ENCODE data around the gene ZNF578. TPM values are rescaled to one million over a fixed set of nuclear protein-coding genes. Genes with fewer than 3 reads are reported as not detected.
A peak's percentile ranks its signal among the peaks of the same experiment; 100 is the strongest.

Gene ZNF578
- polyA plus RNA-seq (2013, experiment 1 of 2), result 0.52 TPM
- 0.35 TPM for polyA plus RNA-seq (2013, experiment 2 of 2)

GRCh38 chr19:52453324-52454094 is at the start of gene ZNF578:
Gene ZNF578 (plus strand): TSS chr19:52453553. CDS start chr19:52501846, 48,293 bp downstream.
- peaks cover 69% of the 10 kb centered on the region for H3K9me3 ChIP-seq (ENCODE audit: control insufficient read depth, low read length)
- no peaks in the 10 kb centered on the region for H3K4me1 ChIP-seq (ENCODE audit: control insufficient read depth, insufficient read depth, low read length, poor library complexity, severe bottlenecking)
- no peaks in the 10 kb centered on the region for H3K36me3 ChIP-seq (ENCODE audit: control insufficient read depth, insufficient read depth, low read length)
- 54 to 59% methylated on average over 37 to 46 of the region's 48 CpGs for WGBS, 2 experiments (ENCODE audit: insufficient coverage in 2 of 2)
- H3K27ac ChIP-seq (ENCODE audit: low read depth, low read length, severe bottlenecking), result no peak within 1 kb of the TSS
- H3K4me3 ChIP-seq (ENCODE audit: extremely low read depth, insufficient read depth, low read length, poor library complexity, severe bottlenecking), result peak within 1 kb of the TSS; percentile 28

- WGBS, 2 experiments (ENCODE audit: insufficient coverage in 2 of 2), result 88 to 91% methylated on average over 2 to 6 of the region's 6 CpGs
- no peaks in the 10 kb centered on the region for H3K4me1 ChIP-seq (ENCODE audit: control insufficient read depth, insufficient read depth, low read length, poor library complexity, severe bottlenecking)
- H3K9me3 ChIP-seq (ENCODE audit: control insufficient read depth, low read length), result peaks cover 42% of the 10 kb centered on the region
- H3K4me3 ChIP-seq (ENCODE audit: extremely low read depth, insufficient read depth, low read length, poor library complexity, severe bottlenecking), result no peak overlapping the region
- H3K27ac ChIP-seq (ENCODE audit: low read depth, low read length, severe bottlenecking), result no peak overlapping the region
- H3K36me3 ChIP-seq (ENCODE audit: control insufficient read depth, insufficient read depth, low read length), result no peaks in the 10 kb centered on the region
These were observed 43.1 kb upstream of the ZNF578 start for GRCh38 chr19:52410276-52410675.

- no peaks in the 10 kb centered on the region for H3K36me3 ChIP-seq (ENCODE audit: control insufficient read depth, insufficient read depth, low read length)
- H3K4me3 ChIP-seq (ENCODE audit: extremely low read depth, insufficient read depth, low read length, poor library complexity, severe bottlenecking), result no peak overlapping the region
- H3K27ac ChIP-seq (ENCODE audit: low read depth, low read length, severe bottlenecking), result no peak overlapping the region
- H3K4me1 ChIP-seq (ENCODE audit: control insufficient read depth, insufficient read depth, low read length, poor library complexity, severe bottlenecking), result no peaks in the 10 kb centered on the region
- WGBS, 2 experiments (ENCODE audit: insufficient coverage in 2 of 2), result 84% methylated on average over 2 of the region's 5 CpGs; no CpG with 5 or more reads in 1 of the 2 experiments
- peaks cover 60% of the 10 kb centered on the region for H3K9me3 ChIP-seq (ENCODE audit: control insufficient read depth, low read length)
These were observed 37.6 kb upstream of the ZNF578 start for GRCh38 chr19:52415711-52416110.

- Histone ChIP-seq H3K36me3 (ENCODE audit: control insufficient read depth, insufficient read depth, low read length) (no peaks in the 10 kb centered on the region), H3K4me1 (ENCODE audit: control insufficient read depth, insufficient read depth, low read length, poor library complexity, severe bottlenecking) (no peaks in the 10 kb centered on the region), H3K9me3 (ENCODE audit: control insufficient read depth, low read length) (peaks cover 58% of the 10 kb centered on the region), H3K27ac (ENCODE audit: low read depth, low read length, severe bottlenecking) (no peak within 1 kb of the TSS), H3K4me3 (ENCODE audit: extremely low read depth, insufficient read depth, low read length, poor library complexity, severe bottlenecking) (no peak within 1 kb of the TSS)
- WGBS, 2 experiments (ENCODE audit: insufficient coverage in 2 of 2), result 94 to 95% methylated on average over 26 to 27 of the region's 27 CpGs
These were observed 24.4 kb upstream of the ZNF578 start, which contains the start of gene ZNF534 for GRCh38 chr19:52428937-52429336. Gene ZNF534 (plus strand): TSS chr19:52429148. CDS start chr19:52431475, 2,327 bp downstream.

GRCh38 chr19:52442179-52442578 is 11.2 kb upstream of the ZNF578 start:
- Histone ChIP-seq H3K4me3 (ENCODE audit: extremely low read depth, insufficient read depth, low read length, poor library complexity, severe bottlenecking) (no peak overlapping the region), H3K4me1 (ENCODE audit: control insufficient read depth, insufficient read depth, low read length, poor library complexity, severe bottlenecking) (no peaks in the 10 kb centered on the region), H3K36me3 (ENCODE audit: control insufficient read depth, insufficient read depth, low read length) (no peaks in the 10 kb centered on the region), H3K9me3 (ENCODE audit: control insufficient read depth, low read length) (peaks cover 56% of the 10 kb centered on the region), H3K27ac (ENCODE audit: low read depth, low read length, severe bottlenecking) (no peak overlapping the region)
- 61 to 68% methylated on average over 3 of the region's 3 CpGs for WGBS, 2 experiments (ENCODE audit: insufficient coverage in 2 of 2)

GRCh38 chr19:52444506-52444905 is 8.8 kb upstream of the ZNF578 start:
- WGBS, 2 experiments (ENCODE audit: insufficient coverage in 2 of 2), result 0% methylated on average over 1 of the region's 2 CpGs
- H3K27ac ChIP-seq (ENCODE audit: low read depth, low read length, severe bottlenecking), result no peak overlapping the region
- no peaks in the 10 kb centered on the region for H3K36me3 ChIP-seq (ENCODE audit: control insufficient read depth, insufficient read depth, low read length)
- H3K4me3 ChIP-seq (ENCODE audit: extremely low read depth, insufficient read depth, low read length, poor library complexity, severe bottlenecking), result no peak overlapping the region
- no peaks in the 10 kb centered on the region for H3K4me1 ChIP-seq (ENCODE audit: control insufficient read depth, insufficient read depth, low read length, poor library complexity, severe bottlenecking)
- H3K9me3 ChIP-seq (ENCODE audit: control insufficient read depth, low read length), result peaks cover 39% of the 10 kb centered on the region

- no peak overlapping the region for H3K4me3 ChIP-seq (ENCODE audit: extremely low read depth, insufficient read depth, low read length, poor library complexity, severe bottlenecking)
- H3K9me3 ChIP-seq (ENCODE audit: control insufficient read depth, low read length), result peaks cover 54% of the 10 kb centered on the region
- no peak overlapping the region for H3K27ac ChIP-seq (ENCODE audit: low read depth, low read length, severe bottlenecking)
- no peaks in the 10 kb centered on the region for H3K36me3 ChIP-seq (ENCODE audit: control insufficient read depth, insufficient read depth, low read length)
- H3K4me1 ChIP-seq (ENCODE audit: control insufficient read depth, insufficient read depth, low read length, poor library complexity, severe bottlenecking), result no peaks in the 10 kb centered on the region
- 92 to 94% methylated on average over 34 to 40 of the region's 41 CpGs for WGBS, 2 experiments (ENCODE audit: insufficient coverage in 2 of 2)
These were observed 2.1 kb upstream of the ZNF578 start for GRCh38 chr19:52451241-52451640.

GRCh38 chr19:52464798-52465470 is 11.6 kb downstream of the ZNF578 start:
- Histone ChIP-seq H3K4me1 (ENCODE audit: control insufficient read depth, insufficient read depth, low read length, poor library complexity, severe bottlenecking) (no peaks in the 10 kb centered on the region), H3K36me3 (ENCODE audit: control insufficient read depth, insufficient read depth, low read length) (no peaks in the 10 kb centered on the region), H3K27ac (ENCODE audit: low read depth, low read length, severe bottlenecking) (no peak overlapping the region), H3K9me3 (ENCODE audit: control insufficient read depth, low read length) (peaks cover 71% of the 10 kb centered on the region), H3K4me3 (ENCODE audit: extremely low read depth, insufficient read depth, low read length, poor library complexity, severe bottlenecking) (no peak overlapping the region)
- 36 to 64% methylated on average over 3 to 5 of the region's 14 CpGs for WGBS, 2 experiments (ENCODE audit: insufficient coverage in 2 of 2)

- Histone ChIP-seq H3K36me3 (ENCODE audit: control insufficient read depth, insufficient read depth, low read length) (no peaks in the 10 kb centered on the region), H3K4me1 (ENCODE audit: control insufficient read depth, insufficient read depth, low read length, poor library complexity, severe bottlenecking) (no peaks in the 10 kb centered on the region), H3K9me3 (ENCODE audit: control insufficient read depth, low read length) (peaks cover 91% of the 10 kb centered on the region), H3K27ac (ENCODE audit: low read depth, low read length, severe bottlenecking) (no peak overlapping the region), H3K4me3 (ENCODE audit: extremely low read depth, insufficient read depth, low read length, poor library complexity, severe bottlenecking) (no peak overlapping the region)
- 100% methylated on average over 1 of the region's 3 CpGs; no CpG with 5 or more reads in 1 of the 2 experiments for WGBS, 2 experiments (ENCODE audit: insufficient coverage in 2 of 2)
These were observed 20.4 kb downstream of the ZNF578 start for GRCh38 chr19:52473655-52474350.

- Histone ChIP-seq H3K4me3 (ENCODE audit: extremely low read depth, insufficient read depth, low read length, poor library complexity, severe bottlenecking) (no peak overlapping the region), H3K4me1 (ENCODE audit: control insufficient read depth, insufficient read depth, low read length, poor library complexity, severe bottlenecking) (no peaks in the 10 kb centered on the region), H3K27ac (ENCODE audit: low read depth, low read length, severe bottlenecking) (no peak overlapping the region), H3K9me3 (ENCODE audit: control insufficient read depth, low read length) (peaks cover 90% of the 10 kb centered on the region), H3K36me3 (ENCODE audit: control insufficient read depth, insufficient read depth, low read length) (no peaks in the 10 kb centered on the region)
- WGBS, 2 experiments (ENCODE audit: insufficient coverage in 2 of 2), result 82 to 86% methylated on average over 3 of the region's 7 CpGs
These were observed 21.2 kb downstream of the ZNF578 start for GRCh38 chr19:52474351-52475127.
